ENCODE data around the gene JAKMIP1. TPM values are rescaled to one million over a fixed set of nuclear protein-coding genes. Genes with fewer than 3 reads are reported as not detected.

The JAKMIP1 gene
- total RNA-seq, 1 donor, result 1.4 TPM

GRCh38 chr4:6063684-6064083 is 136.7 kb downstream of the JAKMIP1 start:
- Histone ChIP-seq H3K9me3 (ENCODE audit: low read depth, low read length) (peaks cover 4% of the 10 kb centered on the region), H3K4me3 (ENCODE audit: low read length) (no peak overlapping the region), H3K4me1 (ENCODE audit: insufficient read depth, low read length) (no peaks in the 10 kb centered on the region), H3K27me3 (ENCODE audit: insufficient read depth, low read length) (no peaks in the 10 kb centered on the region)

GRCh38 chr4:6062133-6062532 is 138.2 kb downstream of the JAKMIP1 start:
- no peak overlapping the region for H3K4me3 ChIP-seq (ENCODE audit: low read length)
- H3K4me1 ChIP-seq (ENCODE audit: insufficient read depth, low read length), result no peaks in the 10 kb centered on the region
- H3K27me3 ChIP-seq (ENCODE audit: insufficient read depth, low read length), result no peaks in the 10 kb centered on the region
- H3K9me3 ChIP-seq (ENCODE audit: low read depth, low read length), result peaks cover 10% of the 10 kb centered on the region

GRCh38 chr4:6059375-6059805 is 141.0 kb downstream of the JAKMIP1 start:
- no peak overlapping the region for H3K4me3 ChIP-seq (ENCODE audit: low read length)

GRCh38 chr4:6058531-6059374 is 141.6 kb downstream of the JAKMIP1 start:
- no peaks in the 10 kb centered on the region for H3K4me1 ChIP-seq (ENCODE audit: insufficient read depth, low read length)
- H3K9me3 ChIP-seq (ENCODE audit: low read depth, low read length), result peaks cover 10% of the 10 kb centered on the region
- no peak overlapping the region for H3K4me3 ChIP-seq (ENCODE audit: low read length)
- no peaks in the 10 kb centered on the region for H3K27me3 ChIP-seq (ENCODE audit: insufficient read depth, low read length)

More at GRCh38 chr4:6059375-6059805, 141.0 kb downstream of the JAKMIP1 start:
- Histone ChIP-seq H3K4me1 (ENCODE audit: insufficient read depth, low read length) (no peaks in the 10 kb centered on the region), H3K9me3 (ENCODE audit: low read depth, low read length) (peaks cover 10% of the 10 kb centered on the region), H3K27me3 (ENCODE audit: insufficient read depth, low read length) (no peaks in the 10 kb centered on the region)

- Histone ChIP-seq H3K4me1 (ENCODE audit: insufficient read depth, low read length) (no peaks in the 10 kb centered on the region), H3K9me3 (ENCODE audit: low read depth, low read length) (peaks cover 10% of the 10 kb centered on the region), H3K4me3 (ENCODE audit: low read length) (no peak overlapping the region), H3K27me3 (ENCODE audit: insufficient read depth, low read length) (no peaks in the 10 kb centered on the region)
These were observed 143.2 kb downstream of the JAKMIP1 start for GRCh38 chr4:6056976-6057766.

GRCh38 chr4:6055436-6055835 is 144.9 kb downstream of the JAKMIP1 start:
- Histone ChIP-seq H3K4me3 (ENCODE audit: low read length) (no peak overlapping the region), H3K27me3 (ENCODE audit: insufficient read depth, low read length) (no peaks in the 10 kb centered on the region), H3K4me1 (ENCODE audit: insufficient read depth, low read length) (no peaks in the 10 kb centered on the region), H3K9me3 (ENCODE audit: low read depth, low read length) (peaks cover 10% of the 10 kb centered on the region)

GRCh38 chr4:6055030-6055429 is 145.3 kb downstream of the JAKMIP1 start:
- peaks cover 10% of the 10 kb centered on the region for H3K9me3 ChIP-seq (ENCODE audit: low read depth, low read length)
- H3K4me1 ChIP-seq (ENCODE audit: insufficient read depth, low read length), result no peaks in the 10 kb centered on the region
- no peaks in the 10 kb centered on the region for H3K27me3 ChIP-seq (ENCODE audit: insufficient read depth, low read length)
- no peak overlapping the region for H3K4me3 ChIP-seq (ENCODE audit: low read length)

GRCh38 chr4:6054162-6054922 is 146.0 kb downstream of the JAKMIP1 start:
- Histone ChIP-seq H3K27me3 (ENCODE audit: insufficient read depth, low read length) (no peaks in the 10 kb centered on the region), H3K4me1 (ENCODE audit: insufficient read depth, low read length) (no peaks in the 10 kb centered on the region), H3K9me3 (ENCODE audit: low read depth, low read length) (peaks cover 10% of the 10 kb centered on the region), H3K4me3 (ENCODE audit: low read length) (no peak overlapping the region)

GRCh38 chr4:6052679-6053078 is 147.7 kb downstream of the JAKMIP1 start:
- H3K27me3 ChIP-seq (ENCODE audit: insufficient read depth, low read length), result no peaks in the 10 kb centered on the region
- H3K4me1 ChIP-seq (ENCODE audit: insufficient read depth, low read length), result no peaks in the 10 kb centered on the region
- H3K4me3 ChIP-seq (ENCODE audit: low read length), result no peak overlapping the region
- H3K9me3 ChIP-seq (ENCODE audit: low read depth, low read length), result no peaks in the 10 kb centered on the region

- Histone ChIP-seq H3K4me1 (ENCODE audit: insufficient read depth, low read length) (no peaks in the 10 kb centered on the region), H3K4me3 (ENCODE audit: low read length) (no peak overlapping the region), H3K9me3 (ENCODE audit: low read depth, low read length) (no peaks in the 10 kb centered on the region), H3K27me3 (ENCODE audit: insufficient read depth, low read length) (no peaks in the 10 kb centered on the region)
These were observed 149.8 kb downstream of the JAKMIP1 start for GRCh38 chr4:6050551-6050950.

GRCh38 chr4:6049985-6050384 is 150.4 kb downstream of the JAKMIP1 start:
- Histone ChIP-seq H3K4me1 (ENCODE audit: insufficient read depth, low read length) (no peaks in the 10 kb centered on the region), H3K27me3 (ENCODE audit: insufficient read depth, low read length) (no peaks in the 10 kb centered on the region), H3K9me3 (ENCODE audit: low read depth, low read length) (no peaks in the 10 kb centered on the region), H3K4me3 (ENCODE audit: low read length) (no peak overlapping the region)

- Histone ChIP-seq H3K4me1 (ENCODE audit: insufficient read depth, low read length) (no peaks in the 10 kb centered on the region), H3K27me3 (ENCODE audit: insufficient read depth, low read length) (no peaks in the 10 kb centered on the region), H3K9me3 (ENCODE audit: low read depth, low read length) (no peaks in the 10 kb centered on the region), H3K4me3 (ENCODE audit: low read length) (no peak overlapping the region)
These were observed 151.1 kb downstream of the JAKMIP1 start for GRCh38 chr4:6049278-6049677.

- Histone ChIP-seq H3K9me3 (ENCODE audit: low read depth, low read length) (no peaks in the 10 kb centered on the region), H3K27me3 (ENCODE audit: insufficient read depth, low read length) (no peaks in the 10 kb centered on the region), H3K4me3 (ENCODE audit: low read length) (no peak overlapping the region), H3K4me1 (ENCODE audit: insufficient read depth, low read length) (no peaks in the 10 kb centered on the region)
These were observed 151.8 kb downstream of the JAKMIP1 start for GRCh38 chr4:6048537-6048936.

- H3K9me3 ChIP-seq (ENCODE audit: low read depth, low read length), result no peaks in the 10 kb centered on the region
- no peaks in the 10 kb centered on the region for H3K4me1 ChIP-seq (ENCODE audit: insufficient read depth, low read length)
- no peak overlapping the region for H3K4me3 ChIP-seq (ENCODE audit: low read length)
- H3K27me3 ChIP-seq (ENCODE audit: insufficient read depth, low read length), result no peaks in the 10 kb centered on the region
These were observed 153.1 kb downstream of the JAKMIP1 start for GRCh38 chr4:6047130-6047673.
